Activated effector memory CD4-positive, alpha-beta T cell treated with Interleukin-2 at 50 U/mL for 16 hours (primary cell): ENCODE data around the gene TSNAX.

ENCODE experiments used
- DNase-seq: peaks from one replicate; pipeline ENCODE4 v3.0.0-alpha.2; 2020

The TSNAX gene

DNA sequence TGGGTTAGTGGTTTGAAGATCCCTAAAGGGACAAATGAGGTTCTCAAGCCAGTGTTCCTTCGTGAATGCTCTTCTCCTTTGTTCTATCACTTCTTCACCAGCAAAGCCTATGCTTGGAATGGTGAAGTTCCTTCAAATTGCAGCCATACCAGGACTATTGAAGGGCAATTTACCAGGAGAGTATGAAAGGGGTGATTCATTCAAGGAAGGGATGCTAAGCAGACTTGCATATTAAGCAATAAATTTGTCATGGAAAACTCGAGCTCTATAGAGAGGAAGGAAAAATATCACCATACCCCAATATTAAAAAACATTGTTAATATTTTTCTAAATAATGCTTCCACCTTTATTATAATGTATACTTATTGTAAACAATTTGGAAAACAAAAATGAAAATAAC lies 9.3 kb upstream of the TSNAX start:
- no peak for DNase-seq

DNA sequence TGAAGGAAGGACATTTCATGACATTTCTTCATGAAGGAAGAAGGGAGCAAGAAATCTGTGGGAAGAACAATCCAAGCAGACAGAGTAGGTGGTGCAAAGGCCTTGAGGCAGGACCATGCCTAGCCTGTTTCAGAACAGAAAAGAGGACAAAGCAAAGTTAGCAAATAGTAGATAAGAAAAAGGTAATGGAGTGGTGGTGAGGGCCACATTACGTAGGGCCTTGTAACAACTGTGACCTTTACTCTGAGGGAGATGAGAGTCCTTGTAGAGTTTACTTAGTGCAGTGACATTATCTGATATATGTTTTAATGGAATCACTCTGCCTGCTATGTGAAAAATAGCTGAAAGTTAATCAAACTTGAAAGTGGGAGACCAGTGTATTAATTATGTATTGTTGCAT lies 6.4 kb upstream of the TSNAX start:
- no peak for DNase-seq

DNA sequence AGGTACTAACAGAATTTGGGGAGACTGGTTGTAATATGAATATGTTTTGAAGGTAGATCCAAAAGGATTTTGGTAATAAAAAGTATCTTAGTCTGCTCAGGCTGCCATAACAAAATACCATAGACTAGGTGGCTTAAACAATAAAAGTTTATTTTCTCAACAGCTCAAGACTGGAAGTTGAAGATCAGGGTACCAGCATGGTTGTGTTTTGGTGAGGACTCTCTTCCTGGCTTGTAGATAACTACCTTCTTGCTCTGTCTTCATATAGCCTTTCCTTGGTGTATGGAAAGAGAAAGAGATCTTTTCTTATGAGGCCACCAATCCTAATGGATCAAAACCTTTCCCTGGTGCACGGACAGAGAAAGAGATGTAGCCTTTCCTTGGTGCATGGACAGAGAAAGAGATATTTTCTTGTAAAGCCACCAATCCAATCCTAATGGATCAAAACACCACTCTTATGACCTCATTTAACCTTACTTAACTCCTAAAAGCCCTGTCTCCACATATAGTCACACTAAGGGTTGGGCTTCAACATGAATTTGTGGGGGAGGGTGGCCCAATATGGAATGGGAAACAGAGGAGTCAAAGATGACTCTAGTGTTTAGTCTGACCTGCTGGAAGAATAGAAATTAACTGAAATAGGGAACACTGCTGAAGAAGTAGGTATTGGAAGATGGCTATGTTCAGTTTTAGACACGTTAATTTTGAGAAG lies 5.4 kb upstream of the TSNAX start:
- DNase-seq: no peak

DNA sequence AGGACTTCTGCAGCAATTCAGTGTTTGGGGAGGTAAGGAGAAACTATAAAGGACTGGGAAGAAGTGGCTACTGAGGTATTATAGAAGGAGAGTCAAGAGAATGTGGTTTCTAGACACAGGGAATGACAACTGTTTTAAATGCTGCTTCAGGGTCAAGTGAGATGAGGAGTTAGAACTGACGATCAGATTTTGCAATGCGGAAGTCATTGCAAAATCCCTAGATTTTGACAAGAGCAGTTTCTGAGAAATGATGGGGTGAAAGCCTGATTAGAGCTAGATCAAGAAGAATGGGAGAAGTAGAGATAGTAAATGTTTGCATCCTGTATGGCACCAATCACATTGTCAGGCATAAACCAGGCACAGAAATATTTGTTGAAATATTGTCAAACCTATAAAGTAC lies 4.7 kb upstream of the TSNAX start:
- DNase-seq: no peak

DNA sequence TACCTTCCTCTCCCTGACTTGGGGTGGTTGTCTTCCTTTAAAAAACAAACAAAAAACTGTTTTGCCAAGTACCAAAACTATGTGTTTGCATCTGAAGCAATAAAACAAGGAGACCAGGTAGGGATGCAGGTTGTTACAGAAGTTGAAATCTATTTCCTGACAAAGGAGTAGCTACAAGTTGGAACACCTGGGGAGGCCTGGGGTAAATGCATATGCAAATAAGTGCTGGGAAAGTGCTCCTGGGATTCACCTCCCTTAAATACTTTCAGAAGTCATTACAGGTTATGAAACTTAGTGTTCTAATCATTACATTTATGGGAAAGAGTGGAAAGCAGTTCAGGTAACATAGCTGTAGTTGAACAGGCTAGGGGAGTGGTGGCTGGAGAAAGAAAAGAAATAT lies 1.9 kb upstream of the TSNAX start:
- no peak for DNase-seq

GRCh38 chr1:231527586-231528171 lies 790 bp upstream of the TSNAX start:
- no peak for DNase-seq

DNA sequence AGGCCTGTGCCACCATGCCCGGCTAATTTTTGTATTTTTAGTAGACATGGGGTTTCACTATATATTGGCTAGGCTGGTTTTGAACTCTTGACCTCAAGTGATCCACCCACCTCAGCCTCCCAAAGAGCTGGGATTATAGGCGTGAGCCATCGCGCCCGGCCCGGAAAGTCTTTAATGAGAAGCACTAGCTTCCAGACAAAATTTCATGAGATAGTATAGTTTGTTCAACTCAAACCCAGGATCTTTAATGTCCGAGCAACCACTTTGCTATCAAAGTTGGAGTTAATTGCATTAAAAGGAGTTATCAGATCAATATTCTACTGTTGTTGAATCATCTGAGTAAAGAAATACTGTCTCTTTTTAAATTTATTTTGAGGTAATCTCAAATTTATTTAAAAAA lies 4.8 kb downstream of the TSNAX start:
- no peak for DNase-seq

- DNase-seq: no peak
Observed at GRCh38 chr1:231534703-231535159, 6.3 kb downstream of the TSNAX start.

DNA sequence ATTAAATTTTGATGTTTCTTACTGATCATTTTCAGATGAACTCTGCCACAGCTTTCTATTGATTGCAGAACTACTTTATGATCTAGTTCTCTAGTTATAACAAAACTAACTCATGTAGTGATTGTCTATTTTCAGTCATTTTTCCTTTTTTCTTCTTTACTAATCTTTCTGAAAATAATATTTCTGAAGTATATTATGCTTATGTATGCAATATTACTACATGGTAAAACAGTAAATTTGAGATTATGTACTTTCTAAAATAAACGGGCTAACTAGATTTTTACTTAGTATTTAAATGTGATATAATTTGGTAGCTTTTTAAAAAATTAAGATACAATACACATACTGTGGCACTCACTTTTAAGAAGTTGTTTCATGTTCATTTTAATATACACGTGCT lies 7.6 kb downstream of the TSNAX start:
- no peak for DNase-seq

GRCh38 chr1:231540847-231541246 lies 12.4 kb downstream of the TSNAX start:
- DNase-seq: no peak

DNA sequence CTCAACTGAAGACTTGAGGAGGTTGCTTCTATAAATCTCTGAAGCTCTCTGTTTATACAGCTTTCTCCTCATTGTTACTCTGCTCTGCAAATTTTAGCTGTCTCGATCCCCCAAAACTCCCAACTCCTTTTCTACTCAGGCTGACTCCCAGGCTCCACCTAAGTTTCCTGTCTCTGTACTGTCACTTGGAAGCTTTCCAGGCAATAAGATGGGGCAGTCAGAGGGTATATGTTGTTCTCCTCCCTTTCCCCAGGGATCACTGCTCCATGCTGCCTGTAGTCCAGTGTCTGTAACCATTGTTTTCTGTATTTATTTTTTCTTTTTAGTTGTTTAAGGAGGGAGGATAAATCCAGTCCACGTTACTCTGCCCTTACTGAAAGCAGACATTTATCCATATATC lies 13.4 kb downstream of the TSNAX start:
- DNase-seq: no peak

GRCh38 chr1:231544943-231545592 lies 16.6 kb downstream of the TSNAX start:
- no peak for DNase-seq

DNA sequence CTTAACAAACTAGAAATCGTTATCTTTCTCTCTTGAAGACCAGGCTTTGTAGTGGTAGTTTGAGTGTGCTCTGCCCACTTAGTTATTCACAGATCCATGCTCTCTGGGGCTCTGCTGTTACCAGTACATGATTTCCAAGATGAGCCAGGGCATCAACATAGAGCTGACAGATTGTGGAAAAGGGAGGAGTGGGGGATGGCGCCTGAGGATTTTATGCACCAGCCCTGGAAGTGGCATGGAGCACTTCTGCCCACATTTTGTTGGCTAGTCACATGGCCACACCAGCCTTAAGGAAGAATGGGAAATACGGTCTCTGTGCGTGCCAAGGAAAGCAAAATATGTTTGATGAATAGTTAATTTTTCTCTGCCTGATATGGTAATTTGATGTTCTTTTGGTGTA lies 18.2 kb downstream of the TSNAX start:
- no peak for DNase-seq

DNA sequence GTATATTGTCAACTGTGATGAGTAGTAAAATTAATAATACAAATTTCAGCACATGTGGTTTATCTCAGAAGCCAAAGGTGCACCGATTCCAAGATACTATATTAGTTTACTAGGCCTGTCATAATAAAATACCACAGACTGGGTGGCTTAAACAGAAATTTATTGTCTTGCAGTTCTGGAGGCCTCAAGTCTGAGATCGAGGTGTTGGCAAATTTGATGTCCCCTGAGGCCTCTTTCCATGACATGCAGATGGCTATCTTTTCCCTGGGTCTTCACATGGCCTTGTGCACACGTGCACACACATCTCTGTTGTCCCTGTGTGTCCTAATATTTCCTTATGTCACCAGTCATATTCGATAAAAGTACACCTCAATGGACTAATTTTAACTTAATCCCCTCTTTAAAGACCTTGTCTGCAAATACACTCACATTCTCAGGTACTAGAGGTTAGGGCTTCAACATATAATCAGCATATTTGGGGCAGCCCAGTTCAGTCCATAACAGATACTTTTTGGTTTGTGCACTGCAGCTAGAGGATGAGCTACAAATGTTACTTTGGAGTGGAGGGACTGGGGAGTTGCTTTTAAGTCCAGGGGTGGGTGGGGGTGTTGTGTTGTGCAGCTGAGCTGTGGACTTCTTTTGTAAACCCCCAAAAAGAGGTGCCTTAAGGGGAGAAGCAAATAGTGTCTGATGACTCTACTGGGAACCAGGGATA lies 21.4 kb downstream of the TSNAX start:
- no peak for DNase-seq

DNA sequence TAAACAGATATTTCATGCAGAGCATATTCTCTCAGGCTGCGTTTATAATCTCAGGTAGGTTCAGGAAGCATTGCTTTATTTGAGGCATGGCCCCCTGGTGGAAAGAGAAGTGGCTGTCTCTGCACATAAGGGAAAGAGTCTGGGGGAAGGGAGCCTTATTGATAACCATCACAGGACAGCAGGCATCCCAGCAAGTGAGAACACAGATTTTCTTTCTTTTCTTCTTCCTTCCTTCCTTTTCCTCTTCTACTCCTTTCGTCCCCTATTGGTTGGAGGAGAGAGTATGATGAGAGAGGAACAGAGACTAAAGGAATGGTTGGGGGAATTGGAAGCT lies 21.9 kb downstream of the TSNAX start:
- DNase-seq: no peak

GRCh38 chr1:231553320-231553719 lies 24.9 kb downstream of the TSNAX start:
- DNase-seq: no peak

DNA sequence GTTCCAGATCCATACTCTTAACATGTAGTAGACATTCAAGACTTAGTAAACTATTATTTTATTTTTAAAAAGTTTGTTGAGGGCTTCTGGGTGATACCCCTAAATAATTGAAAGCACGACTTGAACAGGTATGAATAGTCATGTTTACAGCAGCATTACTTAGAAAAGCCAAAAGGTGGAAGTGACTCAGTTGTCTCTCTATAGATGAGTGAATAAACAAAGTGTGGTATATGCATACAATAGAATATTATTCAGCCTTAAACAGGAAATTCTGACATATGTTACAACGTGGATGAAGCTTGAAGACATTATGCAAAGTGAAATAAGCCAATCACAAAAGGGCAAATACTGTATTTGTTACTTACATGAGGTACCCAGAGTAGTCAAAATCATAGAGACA lies 26.5 kb downstream of the TSNAX start:
- no peak for DNase-seq

DNA sequence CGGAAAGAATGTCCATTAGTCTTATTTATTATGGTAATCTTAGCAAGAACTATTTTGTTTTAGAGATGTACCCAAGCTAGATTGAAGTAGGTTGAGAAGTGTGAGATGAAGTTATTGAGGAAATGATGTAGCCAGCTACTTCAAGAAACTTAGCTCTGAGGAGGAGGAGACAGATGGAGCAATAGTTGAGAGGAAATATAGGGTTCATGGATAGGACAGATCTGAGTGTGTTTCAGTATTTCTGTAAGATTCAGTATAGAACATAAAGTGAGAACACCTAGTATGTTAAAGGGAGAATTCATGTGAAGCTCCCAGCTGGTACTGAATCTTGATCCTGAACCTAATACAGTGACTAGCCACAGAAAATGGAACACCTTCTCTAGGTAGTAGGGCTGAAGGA lies 28.9 kb downstream of the TSNAX start:
- DNase-seq: no peak

DNA sequence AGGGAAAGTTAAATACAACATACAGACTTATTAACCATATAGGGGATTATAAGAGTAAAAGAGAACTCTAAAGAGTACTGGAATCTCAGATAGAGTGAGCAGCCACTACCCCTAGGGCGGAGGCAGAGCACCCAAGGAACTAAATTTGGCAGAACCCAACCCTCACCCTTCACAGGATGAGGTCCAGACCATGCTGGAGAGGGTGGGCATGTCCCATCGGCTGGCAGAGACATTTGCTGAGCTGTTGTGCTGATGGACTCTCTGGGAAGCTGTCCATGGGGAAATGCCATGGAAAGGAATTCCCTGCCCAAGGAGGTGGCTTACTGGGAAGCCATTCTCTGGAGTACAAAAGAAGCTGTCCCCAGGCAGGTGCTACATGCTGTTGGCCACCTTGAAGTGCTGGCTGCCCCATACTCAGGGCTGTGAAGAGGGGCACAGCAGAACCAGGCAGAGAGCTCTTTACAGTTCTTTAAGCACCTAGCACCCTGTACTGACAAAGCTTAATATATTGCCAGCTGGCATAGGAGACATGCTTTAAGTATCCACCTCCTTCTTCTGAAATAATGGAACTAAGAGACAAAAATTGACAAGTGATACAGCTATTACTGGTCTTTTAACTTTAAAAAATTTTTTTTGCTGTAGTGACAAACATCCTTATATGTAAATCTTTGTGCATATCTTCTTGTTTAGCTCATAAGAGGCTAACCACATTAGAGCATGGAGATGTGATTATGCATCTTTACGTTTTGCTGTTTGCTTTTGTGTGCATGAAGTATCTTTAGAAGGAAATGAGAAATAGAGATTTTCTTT lies 29.6 kb downstream of the TSNAX start:
- DNase-seq: no peak

- no peak for DNase-seq
Observed at GRCh38 chr1:231558708-231559185, 30.3 kb downstream of the TSNAX start.

GRCh38 chr1:231561647-231562383 lies 33.3 kb downstream of the TSNAX start:
- no peak for DNase-seq

DNA sequence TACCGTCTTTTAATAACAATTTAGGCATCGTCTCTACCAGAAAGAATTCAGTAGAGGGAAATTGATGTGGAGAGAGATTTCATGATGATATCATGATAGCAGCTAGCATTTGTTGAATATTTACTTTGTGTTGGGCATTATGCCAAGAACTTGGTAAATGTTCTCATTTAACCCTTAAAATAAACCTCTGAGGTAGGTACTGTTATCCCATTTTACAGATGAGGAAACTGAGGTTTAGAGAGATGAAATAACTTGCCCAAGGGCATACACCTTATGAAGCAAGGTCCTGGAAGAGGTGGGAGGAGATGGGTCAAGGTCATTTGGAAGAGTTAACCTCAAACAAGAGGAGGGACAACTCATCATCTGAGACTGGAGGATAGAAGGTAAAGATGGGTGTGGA lies 34.8 kb downstream of the TSNAX start:
- DNase-seq: no peak
